ENCODE results near the gene KCNH5.
"Not testable (repeated sequence)": the region's sequence is repeated elsewhere in the genome, so short reads cannot be mapped to it uniquely, and the experiment has no call there.

The KCNH5 gene

GRCh38 chr14:62864588-62864987, 180.7 kb downstream of the KCNH5 start:
- DNase-seq, result no peak

GRCh38 chr14:62858011-62858410, 187.2 kb downstream of the KCNH5 start:
- not testable (repeated sequence) for DNase-seq

- no peak for DNase-seq
Measured at GRCh38 chr14:62854951-62855350, 190.3 kb downstream of the KCNH5 start.

GRCh38 chr14:62847168-62847567, 198.1 kb downstream of the KCNH5 start:
- no peak for DNase-seq

GRCh38 chr14:62844546-62844945, 200.7 kb downstream of the KCNH5 start:
- no peak for DNase-seq

GRCh38 chr14:62824086-62824485, 221.2 kb downstream of the KCNH5 start:
- no peak for DNase-seq

- DNase-seq, result no peak
Measured at GRCh38 chr14:62819931-62820330, 225.3 kb downstream of the KCNH5 start.

- no peak for DNase-seq
Measured at GRCh38 chr14:62807636-62808035, 237.6 kb downstream of the KCNH5 start.

- DNase-seq, result no peak
Measured at GRCh38 chr14:62800577-62800976, 244.7 kb downstream of the KCNH5 start.

GRCh38 chr14:62796431-62796830, 248.8 kb downstream of the KCNH5 start:
- DNase-seq, result no peak

GRCh38 chr14:62792578-62792977, 252.7 kb downstream of the KCNH5 start:
- no peak for DNase-seq

- DNase-seq, result not testable (repeated sequence)
Measured at GRCh38 chr14:62781328-62781727, 263.9 kb downstream of the KCNH5 start.

- no peak for DNase-seq
Measured at GRCh38 chr14:62778852-62779251, 266.4 kb downstream of the KCNH5 start.

- DNase-seq, result no peak
Measured at GRCh38 chr14:62778310-62778709, 266.9 kb downstream of the KCNH5 start.

GRCh38 chr14:62777510-62777909, 267.7 kb downstream of the KCNH5 start:
- DNase-seq, result no peak

GRCh38 chr14:62776300-62776699, 269.0 kb downstream of the KCNH5 start:
- DNase-seq, result no peak

- DNase-seq, result no peak
Measured at GRCh38 chr14:62768753-62769152, 276.5 kb downstream of the KCNH5 start.

GRCh38 chr14:62763951-62764350, 281.3 kb downstream of the KCNH5 start:
- DNase-seq, result no peak

- no peak for DNase-seq
Measured at GRCh38 chr14:62759796-62760195, 285.5 kb downstream of the KCNH5 start.

- not testable (repeated sequence) for DNase-seq
Measured at GRCh38 chr14:62746881-62747280, 298.4 kb downstream of the KCNH5 start.

GRCh38 chr14:62745496-62745895, 299.8 kb downstream of the KCNH5 start:
- DNase-seq, result no peak

GRCh38 chr14:62743560-62743959, 301.7 kb downstream of the KCNH5 start:
- no peak for DNase-seq

- no peak for DNase-seq
Measured at GRCh38 chr14:62743118-62743517, 302.1 kb downstream of the KCNH5 start.

GRCh38 chr14:62739647-62740046, 305.6 kb downstream of the KCNH5 start:
- no peak for DNase-seq

- DNase-seq, result no peak
Measured at GRCh38 chr14:62736048-62737043, 308.9 kb downstream of the KCNH5 start.

All from SIG-M5 (cell line).